ENCODE data around the gene ACTR2.
"Not testable (repeated sequence)": the region's sequence is repeated elsewhere in the genome, so short reads cannot be mapped to it uniquely, and the experiment has no call there.

Gene ACTR2

DNA sequence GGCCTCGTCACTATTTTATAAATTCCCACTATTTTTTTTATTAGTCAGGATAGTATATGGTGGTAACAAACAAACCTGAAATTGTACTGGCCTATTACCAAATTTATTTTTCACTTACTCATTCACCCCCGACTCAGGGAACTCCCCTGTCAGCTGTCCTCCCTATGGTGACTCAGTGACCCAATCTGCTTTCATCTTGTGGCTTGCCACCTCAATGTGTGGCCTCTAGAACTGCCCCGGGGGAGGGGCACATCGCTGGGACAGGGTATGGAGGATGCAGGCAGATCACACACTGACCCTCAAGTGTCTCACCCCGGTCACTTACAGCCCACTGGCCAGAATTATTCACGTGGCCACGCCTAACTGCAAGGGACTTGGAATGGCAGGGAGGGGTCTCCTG lies 71.6 kb downstream of the ACTR2 start:
- Histone ChIP-seq H3K36me3 (ENCODE audit: insufficient read depth, low read length) (no peaks in the 10 kb centered on the region), H3K9me3 (ENCODE audit: control insufficient read depth, insufficient read depth, low read length) (no peaks in the 10 kb centered on the region), H3K9ac (ENCODE audit: low read depth, low read length) (no peak overlapping the region), H3K4me1 (ENCODE audit: insufficient read depth, low read length) (peaks cover 27% of the 10 kb centered on the region)

DNA sequence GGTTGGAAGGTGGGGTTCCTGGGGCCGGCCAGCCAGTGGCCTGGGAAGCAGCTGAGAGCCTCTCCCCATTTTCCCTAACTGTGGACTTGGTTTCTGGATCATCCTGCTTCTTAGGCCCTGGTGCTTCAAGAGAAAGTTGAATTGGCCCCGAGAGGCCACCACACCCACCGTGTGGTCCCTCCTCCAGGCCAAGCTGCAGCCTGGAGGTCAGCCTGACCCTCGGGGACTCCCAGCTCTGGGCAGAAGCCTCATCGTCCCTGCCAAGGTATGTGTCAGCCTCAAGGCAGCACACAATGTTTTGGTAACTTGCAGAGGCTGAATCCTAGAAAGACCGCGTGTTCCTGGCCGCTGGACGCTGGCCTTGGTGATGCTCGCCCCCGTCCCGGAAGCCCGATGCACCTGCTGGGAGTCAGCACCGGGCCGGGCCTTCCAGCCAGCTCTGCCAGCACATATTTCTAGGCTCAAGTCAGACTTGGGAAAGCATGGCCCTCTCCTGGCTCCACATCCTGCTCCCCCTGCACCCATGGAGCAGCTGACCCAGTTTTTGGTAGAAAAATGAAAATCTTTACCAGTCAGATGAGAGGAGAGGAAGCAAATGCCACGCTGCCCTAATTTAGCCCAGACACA lies 72.6 kb downstream of the ACTR2 start:
- H3K4me1 ChIP-seq (ENCODE audit: insufficient read depth, low read length): peaks cover 24% of the 10 kb centered on the region
- no peak overlapping the region for H3K9ac ChIP-seq (ENCODE audit: low read depth, low read length)
- no peaks in the 10 kb centered on the region for H3K36me3 ChIP-seq (ENCODE audit: insufficient read depth, low read length)
- H3K9me3 ChIP-seq (ENCODE audit: control insufficient read depth, insufficient read depth, low read length): no peaks in the 10 kb centered on the region

DNA sequence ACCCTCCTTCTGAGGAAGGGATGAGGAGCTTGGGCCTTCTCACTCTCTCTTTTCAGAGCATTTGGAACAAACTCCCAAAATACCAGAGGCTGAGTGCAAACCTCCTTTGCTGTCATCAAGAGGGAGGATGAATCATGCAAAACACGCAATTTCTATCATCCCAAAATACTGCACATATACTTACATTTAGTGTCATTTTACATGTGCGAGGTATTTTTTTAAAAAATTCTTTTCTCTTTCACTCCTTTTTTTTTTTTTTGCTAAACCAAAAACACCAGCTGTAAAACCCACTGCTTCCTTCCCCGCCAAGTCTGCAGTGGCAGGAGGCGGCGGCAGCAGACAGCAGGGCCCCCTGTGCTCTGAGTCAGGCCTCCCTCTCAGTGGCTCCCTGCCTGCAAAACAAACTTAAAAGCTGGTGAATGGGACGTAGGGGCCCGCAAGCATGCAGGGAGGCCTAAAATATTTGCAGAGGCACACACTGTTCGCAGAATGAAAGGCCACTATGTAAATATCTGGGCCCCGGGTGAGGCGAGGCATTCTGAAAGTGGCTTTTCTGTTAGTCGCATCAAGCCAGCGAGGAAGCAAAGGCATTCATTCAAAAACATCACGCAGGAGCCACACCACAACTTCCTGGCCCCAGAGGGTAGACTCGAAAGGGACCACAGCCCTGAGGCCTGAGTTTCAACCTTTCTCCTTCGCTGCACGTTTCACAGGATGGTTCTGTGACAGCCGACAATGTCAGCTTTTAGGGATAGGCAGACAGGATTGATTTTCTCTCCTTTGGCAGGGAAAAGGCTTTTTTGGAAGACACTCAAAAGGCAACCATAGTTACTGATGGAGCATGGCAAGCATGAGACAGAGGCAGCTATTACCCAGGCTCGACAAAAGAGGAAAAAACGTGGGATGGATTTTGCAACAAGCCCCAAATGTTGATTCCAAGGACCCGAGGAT lies 73.4 kb downstream of the ACTR2 start:
- Histone ChIP-seq H3K4me1 (ENCODE audit: insufficient read depth, low read length) (peaks cover 24% of the 10 kb centered on the region), H3K9ac (ENCODE audit: low read depth, low read length) (no peak overlapping the region)

DNA sequence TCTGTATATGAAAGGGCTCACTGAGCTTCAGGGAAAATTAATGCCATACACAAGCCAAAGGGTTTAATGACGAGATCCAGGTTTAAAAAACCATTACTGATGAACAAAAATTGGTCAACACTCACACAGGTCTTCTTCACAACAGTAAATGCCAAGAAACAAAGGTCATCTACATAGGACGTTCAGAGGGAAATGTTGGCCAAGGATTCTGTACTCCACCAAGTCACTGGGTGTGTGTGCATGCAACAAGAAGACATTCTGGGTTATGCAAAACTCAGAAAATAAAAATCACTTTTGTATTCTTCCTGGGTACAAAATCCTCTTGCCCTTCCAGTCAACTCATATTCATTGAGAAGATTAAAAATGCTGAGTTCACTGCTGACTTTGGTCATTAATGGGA lies 78.3 kb downstream of the ACTR2 start:
- H3K9ac ChIP-seq (ENCODE audit: low read depth, low read length): no peak overlapping the region

More for the DNA sequence above, 73.4 kb downstream of the ACTR2 start:
- no peaks in the 10 kb centered on the region for H3K36me3 ChIP-seq (ENCODE audit: insufficient read depth, low read length)
- H3K9me3 ChIP-seq (ENCODE audit: control insufficient read depth, insufficient read depth, low read length): no peaks in the 10 kb centered on the region

DNA sequence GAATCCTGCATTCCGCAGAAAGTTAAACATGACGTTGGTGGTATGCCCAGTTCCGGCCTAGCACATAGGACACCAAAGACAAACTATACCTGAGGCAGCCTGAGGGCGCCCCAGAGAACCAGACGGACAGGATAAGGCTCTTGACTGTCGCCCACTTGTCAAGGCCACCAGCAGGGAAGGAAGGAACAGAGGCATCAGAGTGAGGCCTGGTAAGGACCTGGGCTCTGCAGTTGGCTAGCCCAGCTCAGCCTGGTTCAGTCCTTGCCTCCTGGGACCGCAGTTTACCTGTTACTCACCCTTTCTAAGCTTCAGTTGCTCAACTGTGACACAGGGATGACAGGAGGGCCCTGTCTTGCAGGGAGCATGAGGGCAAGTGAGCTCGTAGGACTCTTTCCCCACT lies 82.1 kb downstream of the ACTR2 start:
- Histone ChIP-seq H3K36me3 (ENCODE audit: insufficient read depth, low read length) (0 out of 2 replicates have a peak, but pooled peaks cover 5% of the 10 kb centered on the region), H3K9ac (ENCODE audit: low read depth, low read length) (no peak overlapping the region), H3K4me1 (ENCODE audit: insufficient read depth, low read length) (no peaks in the 10 kb centered on the region), H3K9me3 (ENCODE audit: control insufficient read depth, insufficient read depth, low read length) (no peaks in the 10 kb centered on the region)

More for the DNA sequence above, 78.3 kb downstream of the ACTR2 start:
- Histone ChIP-seq H3K9me3 (ENCODE audit: control insufficient read depth, insufficient read depth, low read length) (no peaks in the 10 kb centered on the region), H3K36me3 (ENCODE audit: insufficient read depth, low read length) (no peaks in the 10 kb centered on the region), H3K4me1 (ENCODE audit: insufficient read depth, low read length) (peaks cover 8% of the 10 kb centered on the region)

DNA sequence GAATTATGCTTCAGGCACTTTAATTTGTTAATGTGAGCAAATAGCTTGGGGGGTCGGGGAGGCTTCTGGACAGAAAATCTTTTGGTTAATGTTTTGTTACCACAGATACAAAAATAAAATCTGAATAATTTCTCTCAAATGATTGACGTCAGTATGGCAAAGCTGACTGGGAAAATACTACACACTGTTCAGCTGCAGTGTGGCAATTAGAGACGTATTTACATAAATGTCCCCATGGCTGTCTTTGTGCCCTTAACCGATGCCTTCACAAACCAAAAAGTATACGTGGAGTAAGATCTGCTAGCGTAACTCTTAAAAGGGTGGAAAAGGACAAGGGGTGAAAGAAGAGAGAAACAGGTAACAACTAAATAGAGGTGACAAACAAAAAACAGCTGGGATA lies 83.4 kb downstream of the ACTR2 start:
- peaks cover 5% of the 10 kb centered on the region; the same call in 1 of the 2 replicates for H3K36me3 ChIP-seq (ENCODE audit: insufficient read depth, low read length)

DNA sequence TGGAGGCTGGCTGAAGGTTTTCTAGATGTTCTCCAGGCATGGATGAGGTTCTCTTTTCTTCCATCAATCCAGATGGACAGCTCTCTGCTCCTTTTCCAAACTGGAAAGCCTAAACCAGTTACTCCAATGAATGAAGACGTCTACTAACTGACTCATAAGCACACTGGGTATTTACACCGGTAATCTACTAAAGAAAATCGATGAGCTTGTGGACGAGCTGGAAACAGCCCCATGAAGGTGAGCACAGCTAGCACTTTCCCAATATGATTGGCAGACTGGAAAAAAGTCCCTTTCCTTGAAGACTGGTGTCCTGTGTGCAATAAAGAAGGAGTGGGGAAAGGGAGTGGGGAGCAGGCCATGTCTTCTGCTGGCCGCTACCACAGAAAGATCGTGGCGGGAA lies 84.0 kb downstream of the ACTR2 start:
- Histone ChIP-seq H3K4me1 (ENCODE audit: insufficient read depth, low read length) (no peaks in the 10 kb centered on the region), H3K36me3 (ENCODE audit: insufficient read depth, low read length) (peaks cover 9% of the 10 kb centered on the region), H3K9me3 (ENCODE audit: control insufficient read depth, insufficient read depth, low read length) (no peaks in the 10 kb centered on the region), H3K9ac (ENCODE audit: low read depth, low read length) (no peak overlapping the region)

More for the DNA sequence above, 83.4 kb downstream of the ACTR2 start:
- no peaks in the 10 kb centered on the region for H3K9me3 ChIP-seq (ENCODE audit: control insufficient read depth, insufficient read depth, low read length)
- no peak overlapping the region for H3K9ac ChIP-seq (ENCODE audit: low read depth, low read length)
- no peaks in the 10 kb centered on the region for H3K4me1 ChIP-seq (ENCODE audit: insufficient read depth, low read length)

DNA sequence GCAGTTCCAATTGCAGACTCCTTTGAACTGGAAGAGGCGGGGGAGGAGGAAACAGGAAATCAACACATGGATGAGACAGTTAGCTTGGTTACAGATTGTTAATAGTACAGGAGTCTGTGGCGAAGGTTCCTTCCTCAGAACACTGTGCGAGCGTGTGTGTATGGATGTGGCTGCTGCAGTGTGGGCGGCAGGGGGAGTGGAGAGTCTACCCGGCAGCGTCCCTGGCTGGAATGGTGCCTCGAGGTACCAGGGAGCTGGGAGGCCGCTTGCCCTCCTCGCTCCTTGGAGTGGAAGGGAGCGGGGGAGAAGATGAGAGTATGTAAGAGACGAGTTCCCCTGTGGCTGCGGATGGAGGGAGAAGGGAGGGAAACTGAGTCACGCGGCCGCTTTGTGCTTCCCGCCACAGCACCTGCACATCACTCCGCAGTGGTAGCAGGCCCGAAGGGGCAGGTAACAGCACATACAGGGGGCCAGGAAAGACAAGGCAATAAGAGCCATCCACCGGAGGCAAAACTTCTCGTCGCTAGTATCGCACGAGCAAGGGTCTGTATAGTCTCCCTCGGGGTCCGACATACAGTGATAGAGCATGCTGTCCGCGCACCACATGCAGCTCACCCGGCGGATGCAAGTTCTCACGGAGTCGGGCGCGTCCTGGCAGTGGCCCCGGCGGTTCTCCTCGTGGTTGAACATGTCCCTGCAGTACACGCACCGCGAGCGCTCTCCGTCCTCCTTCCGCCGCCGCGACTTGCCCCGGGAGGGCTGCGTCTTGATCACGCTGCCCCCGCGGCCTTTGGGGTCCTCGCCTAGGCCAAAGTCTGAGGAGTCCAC lies 85.7 kb downstream of the ACTR2 start:
- H3K4me1 ChIP-seq (ENCODE audit: insufficient read depth, low read length): no peaks in the 10 kb centered on the region
- peaks cover 10% of the 10 kb centered on the region for H3K36me3 ChIP-seq (ENCODE audit: insufficient read depth, low read length)
- no peak overlapping the region for H3K9ac ChIP-seq (ENCODE audit: low read depth, low read length)
- no peaks in the 10 kb centered on the region for H3K9me3 ChIP-seq (ENCODE audit: control insufficient read depth, insufficient read depth, low read length)

DNA sequence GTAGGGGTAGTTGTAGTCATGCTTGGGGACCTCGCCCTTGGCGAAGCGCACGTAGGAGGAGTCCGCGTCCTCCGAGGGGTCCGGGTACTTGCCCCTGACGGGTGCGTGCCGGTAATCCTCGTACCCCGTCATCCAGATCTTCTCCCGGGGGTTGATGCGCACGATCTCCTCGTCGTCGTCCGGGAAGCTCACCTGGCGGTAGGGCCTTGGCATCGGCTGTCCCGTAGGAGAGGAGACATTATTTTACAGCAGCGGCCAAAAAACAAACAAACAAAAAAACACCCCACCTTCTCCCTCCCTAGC lies 86.3 kb downstream of the ACTR2 start:
- H3K36me3 ChIP-seq (ENCODE audit: insufficient read depth, low read length): peaks cover 10% of the 10 kb centered on the region
- no peaks in the 10 kb centered on the region for H3K9me3 ChIP-seq (ENCODE audit: control insufficient read depth, insufficient read depth, low read length)
- no peaks in the 10 kb centered on the region for H3K4me1 ChIP-seq (ENCODE audit: insufficient read depth, low read length)
- H3K9ac ChIP-seq (ENCODE audit: low read depth, low read length): no peak overlapping the region

DNA sequence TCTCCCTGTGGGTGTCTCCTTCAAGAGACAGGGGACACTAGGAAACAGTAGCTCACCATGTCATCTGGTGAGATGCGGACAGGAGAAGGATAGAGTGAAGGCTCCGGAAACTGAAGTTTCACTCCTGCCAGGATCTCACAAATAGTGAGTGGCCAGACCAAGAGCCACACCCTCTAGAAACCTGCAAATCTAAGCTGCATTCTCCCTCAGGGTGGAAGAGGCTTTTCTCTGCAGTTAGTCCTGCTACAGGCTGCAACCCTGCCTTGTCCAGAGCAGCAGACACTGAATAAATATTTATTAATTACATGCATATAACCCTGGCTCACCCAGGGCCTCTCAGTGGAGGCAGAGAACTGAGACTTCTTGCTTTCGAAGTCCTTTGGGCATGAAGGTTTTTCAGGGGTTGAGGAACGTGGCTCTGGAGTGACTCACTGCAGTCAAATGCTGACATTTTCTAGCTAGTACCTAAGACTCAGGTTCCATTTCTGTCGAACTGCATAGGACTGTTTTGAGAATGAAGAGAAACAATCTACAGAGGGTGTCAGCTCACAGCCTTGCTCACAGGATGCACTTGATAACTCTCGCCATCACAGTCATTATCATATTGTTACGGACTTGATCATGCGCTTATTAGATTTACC lies 87.3 kb downstream of the ACTR2 start:
- no peak overlapping the region for H3K9ac ChIP-seq (ENCODE audit: low read depth, low read length)
- H3K36me3 ChIP-seq (ENCODE audit: insufficient read depth, low read length): peaks cover 10% of the 10 kb centered on the region
- H3K4me1 ChIP-seq (ENCODE audit: insufficient read depth, low read length): peaks cover under 1% of the 10 kb centered on the region; the same call in 1 of the 2 replicates
- H3K9me3 ChIP-seq (ENCODE audit: control insufficient read depth, insufficient read depth, low read length): no peaks in the 10 kb centered on the region

DNA sequence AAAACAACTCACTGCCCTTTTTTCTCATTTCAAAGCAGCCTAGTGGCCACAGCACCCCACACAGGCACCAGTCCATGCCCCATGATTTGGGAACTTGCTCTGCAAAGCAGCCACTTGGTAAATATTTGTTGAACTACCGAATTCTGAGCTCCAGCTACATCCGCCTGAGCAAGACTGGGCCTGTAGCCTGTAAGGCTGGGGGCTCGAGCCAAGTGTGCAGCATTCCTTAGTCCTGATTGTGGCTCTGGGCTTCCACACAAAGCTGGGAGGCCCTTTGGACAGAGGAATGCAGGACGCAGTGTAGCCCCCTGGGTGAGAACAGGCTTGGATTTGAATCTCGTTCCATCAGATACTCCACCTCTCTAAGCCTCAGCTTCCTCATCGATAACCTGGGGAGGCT lies 88.4 kb downstream of the ACTR2 start:
- Histone ChIP-seq H3K9ac (ENCODE audit: low read depth, low read length) (no peak overlapping the region), H3K9me3 (ENCODE audit: control insufficient read depth, insufficient read depth, low read length) (no peaks in the 10 kb centered on the region), H3K36me3 (ENCODE audit: insufficient read depth, low read length) (peaks cover 10% of the 10 kb centered on the region)

DNA sequence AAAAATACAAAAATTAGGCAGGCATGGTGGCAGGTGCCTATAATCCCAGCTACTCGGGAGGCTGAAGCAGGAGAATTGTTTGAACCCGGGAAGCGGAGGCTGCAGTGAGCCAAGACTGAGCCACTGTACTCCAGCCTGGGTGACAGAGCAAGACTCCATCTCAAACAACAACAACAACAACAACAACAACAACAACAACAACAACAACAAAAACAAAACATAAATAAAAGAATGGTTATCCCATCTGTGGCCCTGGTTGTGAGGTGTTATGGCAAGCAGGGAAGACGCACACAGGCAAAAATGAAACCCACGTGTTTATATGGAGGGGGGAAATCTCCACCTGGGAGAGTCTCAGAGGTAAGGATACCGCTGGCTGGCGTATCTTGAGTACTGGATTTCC lies 89.7 kb downstream of the ACTR2 start:
- not testable (repeated sequence) for H3K9me3 ChIP-seq (ENCODE audit: control insufficient read depth, insufficient read depth, low read length); H3K36me3 ChIP-seq (ENCODE audit: insufficient read depth, low read length); H3K4me1 ChIP-seq (ENCODE audit: insufficient read depth, low read length); H3K9ac ChIP-seq (ENCODE audit: low read depth, low read length)

More for the DNA sequence above, 88.4 kb downstream of the ACTR2 start:
- H3K4me1 ChIP-seq (ENCODE audit: insufficient read depth, low read length): peaks cover 5% of the 10 kb centered on the region; the same call in 1 of the 2 replicates

DNA sequence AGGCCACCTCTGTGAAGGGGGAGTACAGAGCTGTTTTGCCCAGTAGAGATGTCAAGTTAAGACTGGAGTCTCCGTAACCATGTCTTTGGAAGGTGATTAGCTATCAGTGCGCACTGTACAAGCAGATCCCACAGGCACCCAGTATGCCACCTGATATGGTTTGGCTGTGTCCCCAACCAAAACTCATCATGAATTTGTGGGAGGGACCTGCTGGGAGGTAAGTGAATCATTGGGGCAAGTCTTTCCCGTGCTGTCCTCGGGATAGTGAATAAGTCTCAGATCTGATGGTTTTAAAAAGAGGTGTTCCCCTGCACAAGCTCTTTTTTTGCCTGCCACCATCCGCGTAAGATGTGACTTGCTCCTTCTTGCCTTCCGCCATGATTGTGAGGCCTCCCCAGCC lies 90.2 kb downstream of the ACTR2 start:
- Histone ChIP-seq H3K36me3 (ENCODE audit: insufficient read depth, low read length) (peaks cover 7% of the 10 kb centered on the region), H3K9ac (ENCODE audit: low read depth, low read length) (no peak overlapping the region), H3K9me3 (ENCODE audit: control insufficient read depth, insufficient read depth, low read length) (no peaks in the 10 kb centered on the region), H3K4me1 (ENCODE audit: insufficient read depth, low read length) (peaks cover 5% of the 10 kb centered on the region; the same call in 1 of the 2 replicates)

All from ES-I3 (cell line).